HL-60 (cell line): ENCODE results near the gene ANTXR1.

ENCODE experiments used
- DNase-seq, 2 experiments: peaks; one replicate each; pipeline ENCODE4 v3.0.0-alpha.2; 2010 to 2020; ENCODE audit warnings: low read depth in 1 of 2, low spot score in 1 of 2
- H3K27ac ChIP-seq: fragments of 250-450 bp; sonication (Bioruptor Pico); replicated peaks from 2 replicates; pipeline ENCODE4 v1.5.1; 2020; ENCODE audit warnings: mild to moderate bottlenecking, moderate library complexity
- H3K27me3 ChIP-seq: fragments of 250-450 bp; sonication (Bioruptor Pico); 2 replicates; pipeline ENCODE4 v1.5.1; 2021; ENCODE audit warnings: mild to moderate bottlenecking, moderate library complexity; ENCODE audit not compliant: insufficient read depth, poor library complexity, severe bottlenecking
- H3K4me3 ChIP-seq: replicated peaks from 2 replicates; pipeline ENCODE4 v1.5.1; 2011; ENCODE audit warnings: mild to moderate bottlenecking, control low read depth, low read length; ENCODE audit not compliant: insufficient read depth
- GABPA ChIP-seq: IDR thresholded peaks from 2 replicates; pipeline ENCODE4 v1.6.1; 2012; ENCODE audit warnings: low read depth
- POLR2AphosphoS5 ChIP-seq: IDR thresholded peaks from 2 replicates; pipeline ENCODE4 v1.6.1; 2012; ENCODE audit warnings: low read depth
- SPI1 ChIP-seq: IDR thresholded peaks from 2 replicates; pipeline ENCODE4 v1.6.1; 2012; ENCODE audit warnings: low read depth, mild to moderate bottlenecking, borderline replicate concordance
- TF ChIP-seq, protein P1 (sequence below): IDR thresholded peaks from one replicate; pipeline ENCODE4 v1.5.1; 2011; ENCODE audit warnings: low read length, control low read depth, inconsistent platforms; ENCODE audit not compliant: insufficient read depth
- TF ChIP-seq, protein P2 (sequence below): IDR thresholded peaks from 2 replicates; pipeline ENCODE4 v1.6.1; 2012; ENCODE audit warnings: low read depth; ENCODE audit not compliant: insufficient replicate concordance

Gene ANTXR1

DNA sequence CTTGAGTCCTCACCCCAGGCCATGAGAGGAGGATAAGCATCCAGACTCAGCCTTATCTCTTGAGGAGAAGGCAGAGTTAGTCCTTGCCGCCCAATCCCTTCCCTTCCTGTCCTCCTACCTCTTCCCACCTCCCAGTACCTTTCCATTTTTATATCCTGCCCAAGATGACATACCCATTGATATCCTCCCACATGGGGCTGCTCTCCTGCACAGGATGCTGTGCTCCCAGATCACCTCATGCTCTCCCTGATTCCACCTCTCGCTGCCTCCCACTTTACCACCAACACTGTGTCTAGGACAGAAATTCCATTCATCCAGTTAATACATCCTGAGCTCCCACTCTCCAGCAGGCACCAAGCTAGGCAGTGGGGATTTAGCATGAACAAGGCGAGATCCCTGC, 191.7 kb downstream of the ANTXR1 start:
- Histone ChIP-seq H3K27me3 (no peaks in the 10 kb centered on the region), H3K27ac (no peak overlapping the region), H3K4me3 (no peak overlapping the region)
- no peak for TF ChIP-seq POLR2AphosphoS5
- no peak for DNase-seq

DNA sequence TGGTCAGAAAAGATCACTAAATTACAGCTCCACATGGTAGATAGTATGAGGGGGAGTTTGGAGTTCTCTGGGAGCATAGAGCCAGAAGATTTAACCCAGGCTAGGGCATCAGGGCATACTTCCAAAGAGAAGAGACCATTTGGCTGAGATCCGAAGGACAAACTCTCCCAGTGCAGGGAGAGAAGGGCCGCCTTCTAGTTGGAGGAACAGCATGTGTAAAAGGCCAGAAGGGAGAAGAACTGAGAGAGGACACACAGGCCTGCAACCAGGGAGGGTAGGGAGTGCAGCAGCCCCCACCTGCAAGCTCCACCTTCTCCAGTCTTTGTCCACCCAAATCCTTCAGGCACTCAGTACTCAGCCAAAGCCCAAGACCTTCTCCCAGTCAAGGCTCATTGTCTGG, 192.1 kb downstream of the ANTXR1 start:
- DNase-seq, result no peak
- no peaks in the 10 kb centered on the region for H3K27me3 ChIP-seq
- TF ChIP-seq, protein P1, sequence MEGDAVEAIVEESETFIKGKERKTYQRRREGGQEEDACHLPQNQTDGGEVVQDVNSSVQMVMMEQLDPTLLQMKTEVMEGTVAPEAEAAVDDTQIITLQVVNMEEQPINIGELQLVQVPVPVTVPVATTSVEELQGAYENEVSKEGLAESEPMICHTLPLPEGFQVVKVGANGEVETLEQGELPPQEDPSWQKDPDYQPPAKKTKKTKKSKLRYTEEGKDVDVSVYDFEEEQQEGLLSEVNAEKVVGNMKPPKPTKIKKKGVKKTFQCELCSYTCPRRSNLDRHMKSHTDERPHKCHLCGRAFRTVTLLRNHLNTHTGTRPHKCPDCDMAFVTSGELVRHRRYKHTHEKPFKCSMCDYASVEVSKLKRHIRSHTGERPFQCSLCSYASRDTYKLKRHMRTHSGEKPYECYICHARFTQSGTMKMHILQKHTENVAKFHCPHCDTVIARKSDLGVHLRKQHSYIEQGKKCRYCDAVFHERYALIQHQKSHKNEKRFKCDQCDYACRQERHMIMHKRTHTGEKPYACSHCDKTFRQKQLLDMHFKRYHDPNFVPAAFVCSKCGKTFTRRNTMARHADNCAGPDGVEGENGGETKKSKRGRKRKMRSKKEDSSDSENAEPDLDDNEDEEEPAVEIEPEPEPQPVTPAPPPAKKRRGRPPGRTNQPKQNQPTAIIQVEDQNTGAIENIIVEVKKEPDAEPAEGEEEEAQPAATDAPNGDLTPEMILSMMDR, result no peak
- no peak for TF ChIP-seq GABPA
- TF ChIP-seq SPI1, result no peak
- TF ChIP-seq, protein P2, sequence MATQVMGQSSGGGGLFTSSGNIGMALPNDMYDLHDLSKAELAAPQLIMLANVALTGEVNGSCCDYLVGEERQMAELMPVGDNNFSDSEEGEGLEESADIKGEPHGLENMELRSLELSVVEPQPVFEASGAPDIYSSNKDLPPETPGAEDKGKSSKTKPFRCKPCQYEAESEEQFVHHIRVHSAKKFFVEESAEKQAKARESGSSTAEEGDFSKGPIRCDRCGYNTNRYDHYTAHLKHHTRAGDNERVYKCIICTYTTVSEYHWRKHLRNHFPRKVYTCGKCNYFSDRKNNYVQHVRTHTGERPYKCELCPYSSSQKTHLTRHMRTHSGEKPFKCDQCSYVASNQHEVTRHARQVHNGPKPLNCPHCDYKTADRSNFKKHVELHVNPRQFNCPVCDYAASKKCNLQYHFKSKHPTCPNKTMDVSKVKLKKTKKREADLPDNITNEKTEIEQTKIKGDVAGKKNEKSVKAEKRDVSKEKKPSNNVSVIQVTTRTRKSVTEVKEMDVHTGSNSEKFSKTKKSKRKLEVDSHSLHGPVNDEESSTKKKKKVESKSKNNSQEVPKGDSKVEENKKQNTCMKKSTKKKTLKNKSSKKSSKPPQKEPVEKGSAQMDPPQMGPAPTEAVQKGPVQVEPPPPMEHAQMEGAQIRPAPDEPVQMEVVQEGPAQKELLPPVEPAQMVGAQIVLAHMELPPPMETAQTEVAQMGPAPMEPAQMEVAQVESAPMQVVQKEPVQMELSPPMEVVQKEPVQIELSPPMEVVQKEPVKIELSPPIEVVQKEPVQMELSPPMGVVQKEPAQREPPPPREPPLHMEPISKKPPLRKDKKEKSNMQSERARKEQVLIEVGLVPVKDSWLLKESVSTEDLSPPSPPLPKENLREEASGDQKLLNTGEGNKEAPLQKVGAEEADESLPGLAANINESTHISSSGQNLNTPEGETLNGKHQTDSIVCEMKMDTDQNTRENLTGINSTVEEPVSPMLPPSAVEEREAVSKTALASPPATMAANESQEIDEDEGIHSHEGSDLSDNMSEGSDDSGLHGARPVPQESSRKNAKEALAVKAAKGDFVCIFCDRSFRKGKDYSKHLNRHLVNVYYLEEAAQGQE, result no peak
- TF ChIP-seq POLR2AphosphoS5, result no peak
- H3K27ac ChIP-seq, result no peak overlapping the region
- no peak overlapping the region for H3K4me3 ChIP-seq

DNA sequence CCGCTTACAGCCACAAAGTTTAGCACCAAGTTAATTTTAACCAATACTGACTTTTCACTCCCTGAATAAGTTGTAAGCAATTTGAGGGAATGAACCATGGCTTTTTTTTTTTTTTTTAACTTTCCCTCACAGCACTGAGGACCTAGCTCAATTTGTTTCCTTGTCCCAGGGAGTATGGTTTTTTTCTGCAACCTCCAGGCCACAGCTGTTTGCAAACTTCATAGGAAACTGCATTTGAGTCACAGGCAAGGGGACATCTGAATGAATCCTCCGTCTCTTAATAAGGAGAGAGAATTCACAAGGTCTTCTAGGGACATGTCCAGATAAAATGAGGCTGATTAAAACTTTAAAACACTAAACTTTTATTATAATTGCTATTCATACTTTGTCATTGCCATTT, 192.5 kb downstream of the ANTXR1 start:
- DNase-seq, result no peak
- H3K27ac ChIP-seq, result no peak overlapping the region
- no peaks in the 10 kb centered on the region for H3K27me3 ChIP-seq
- no peak for TF ChIP-seq POLR2AphosphoS5
- TF ChIP-seq, protein P1, result no peak
- TF ChIP-seq, protein P2, result no peak
- TF ChIP-seq GABPA, result no peak
- H3K4me3 ChIP-seq, result no peak overlapping the region

DNA sequence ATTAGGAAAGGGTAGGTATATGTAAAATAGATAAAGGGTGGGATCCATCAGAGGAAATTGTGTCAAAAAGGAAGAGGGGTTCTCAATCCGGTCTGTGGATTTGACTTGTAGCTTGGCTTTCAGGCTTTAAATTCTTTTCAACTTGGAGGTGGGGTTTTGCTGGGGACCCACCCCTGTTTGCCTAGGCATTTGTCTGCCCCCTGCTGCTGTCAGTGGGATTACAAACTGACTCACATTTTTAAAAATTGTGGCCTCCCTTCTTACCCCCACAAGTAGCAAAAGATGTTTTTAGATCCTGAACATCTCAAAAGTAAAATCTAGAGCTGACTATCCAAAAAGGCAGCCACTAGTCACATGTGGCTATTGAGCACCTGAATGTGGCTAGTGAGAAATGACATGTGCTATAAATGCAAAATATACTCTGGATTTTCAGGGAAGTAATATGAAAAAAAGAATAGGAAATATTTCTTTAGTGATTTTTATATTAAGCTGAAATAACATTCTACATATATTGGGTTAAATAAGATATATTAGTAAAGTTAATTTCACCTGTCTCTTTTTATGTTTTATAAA, 195.1 kb downstream of the ANTXR1 start:
- Histone ChIP-seq H3K27me3 (no peaks in the 10 kb centered on the region), H3K4me3 (no peak overlapping the region), H3K27ac (no peak overlapping the region)
- no peak for DNase-seq
- TF ChIP-seq GABPA (no peak), SPI1 (no peak), POLR2AphosphoS5 (no peak)
- TF ChIP-seq, protein P1, result no peak
- TF ChIP-seq, protein P2, result no peak
